WTC11 (cell line): ENCODE results near the gene DPP10.

Experiments
- AFF4 ChIP-seq: sonication (generic); formaldehyde crosslinking; IDR thresholded peaks from 2 replicates; pipeline ENCODE4 v1.8.1; 2023; ENCODE audit warnings: mild to moderate bottlenecking, missing genetic modification reagents, borderline replicate concordance
- ATF2 ChIP-seq: sonication (generic); formaldehyde crosslinking; IDR thresholded peaks from 2 replicates; pipeline ENCODE4 v1.8.1; 2022; ENCODE audit warnings: low read depth, missing genetic modification reagents, borderline replicate concordance
- CREB1 ChIP-seq: sonication (generic); formaldehyde crosslinking; IDR thresholded peaks from 2 replicates; pipeline ENCODE4 v1.8.0; 2023; ENCODE audit warnings: mild to moderate bottlenecking, missing genetic modification reagents
- ESRRA ChIP-seq: sonication (generic); formaldehyde crosslinking; IDR thresholded peaks from 2 replicates; pipeline ENCODE4 v1.8.1; 2022; ENCODE audit warnings: mild to moderate bottlenecking, missing genetic modification reagents, borderline replicate concordance
- NR1H2 ChIP-seq: sonication (generic); formaldehyde crosslinking; IDR thresholded peaks from 2 replicates; pipeline ENCODE4 v1.9.0; 2021; ENCODE audit warnings: mild to moderate bottlenecking, moderate library complexity, missing genetic modification reagents
- NR2C2 ChIP-seq: sonication (generic); formaldehyde crosslinking; IDR thresholded peaks from 2 replicates; pipeline ENCODE4 v1.8.0; 2022; ENCODE audit warnings: mild to moderate bottlenecking, missing genetic modification reagents
- TCF7 ChIP-seq: sonication (generic); formaldehyde crosslinking; IDR thresholded peaks from 2 replicates; pipeline ENCODE4 v1.8.0; 2022; ENCODE audit warnings: mild to moderate bottlenecking, low read depth, missing genetic modification reagents, moderate library complexity
- TP53 ChIP-seq: sonication (generic); formaldehyde crosslinking; IDR thresholded peaks from 2 replicates; pipeline ENCODE4 v1.8.1; 2023; ENCODE audit warnings: mild to moderate bottlenecking, missing genetic modification reagents
- USF1 ChIP-seq: sonication (generic); formaldehyde crosslinking; IDR thresholded peaks from 2 replicates; pipeline ENCODE4 v1.8.0; 2022; ENCODE audit warnings: mild to moderate bottlenecking, missing genetic modification reagents
- ZNF232 ChIP-seq: sonication (generic); formaldehyde crosslinking; IDR thresholded peaks from 2 replicates; pipeline ENCODE4 v1.8.0; 2022; ENCODE audit warnings: mild to moderate bottlenecking, missing genetic modification reagents
- TF ChIP-seq, protein P1 (sequence below): fragments of 200-600 bp; IDR thresholded peaks from 2 replicates; pipeline ENCODE4 v1.8.0; 2022; ENCODE audit warnings: antibody characterized with exemption

- no peak for TF ChIP-seq USF1 (CRISPR knock-in tag)
- TF ChIP-seq, protein P1, sequence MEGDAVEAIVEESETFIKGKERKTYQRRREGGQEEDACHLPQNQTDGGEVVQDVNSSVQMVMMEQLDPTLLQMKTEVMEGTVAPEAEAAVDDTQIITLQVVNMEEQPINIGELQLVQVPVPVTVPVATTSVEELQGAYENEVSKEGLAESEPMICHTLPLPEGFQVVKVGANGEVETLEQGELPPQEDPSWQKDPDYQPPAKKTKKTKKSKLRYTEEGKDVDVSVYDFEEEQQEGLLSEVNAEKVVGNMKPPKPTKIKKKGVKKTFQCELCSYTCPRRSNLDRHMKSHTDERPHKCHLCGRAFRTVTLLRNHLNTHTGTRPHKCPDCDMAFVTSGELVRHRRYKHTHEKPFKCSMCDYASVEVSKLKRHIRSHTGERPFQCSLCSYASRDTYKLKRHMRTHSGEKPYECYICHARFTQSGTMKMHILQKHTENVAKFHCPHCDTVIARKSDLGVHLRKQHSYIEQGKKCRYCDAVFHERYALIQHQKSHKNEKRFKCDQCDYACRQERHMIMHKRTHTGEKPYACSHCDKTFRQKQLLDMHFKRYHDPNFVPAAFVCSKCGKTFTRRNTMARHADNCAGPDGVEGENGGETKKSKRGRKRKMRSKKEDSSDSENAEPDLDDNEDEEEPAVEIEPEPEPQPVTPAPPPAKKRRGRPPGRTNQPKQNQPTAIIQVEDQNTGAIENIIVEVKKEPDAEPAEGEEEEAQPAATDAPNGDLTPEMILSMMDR = no peak
- TF ChIP-seq ATF2 (CRISPR knock-in tag) = no peak
- TF ChIP-seq TP53 (CRISPR knock-in tag) = no peak
- no peak for TF ChIP-seq NR2C2 (CRISPR knock-in tag)
- no peak for TF ChIP-seq CREB1
- no peak for TF ChIP-seq ZNF232 (CRISPR knock-in tag)
- TF ChIP-seq TCF7 (CRISPR knock-in tag) = no peak
- TF ChIP-seq NR1H2 (CRISPR knock-in tag) = no peak
- no peak for TF ChIP-seq ESRRA (CRISPR knock-in tag)
- TF ChIP-seq AFF4 = no peak
Measured at GRCh38 chr2:114495046-114495445, 52.6 kb downstream of the DPP10 start.
